ENCODE results near the gene DLK2. TPM values are rescaled to one million over a fixed set of nuclear protein-coding genes. Genes with fewer than 3 reads are reported as not detected.

Gene DLK2
- total and polyA plus RNA-seq, 2 of the 13 experiments (the other 11 are each of a cell fraction or from before 2014, with no cell fraction given) = 1.2 to 3.8 TPM

DNA sequence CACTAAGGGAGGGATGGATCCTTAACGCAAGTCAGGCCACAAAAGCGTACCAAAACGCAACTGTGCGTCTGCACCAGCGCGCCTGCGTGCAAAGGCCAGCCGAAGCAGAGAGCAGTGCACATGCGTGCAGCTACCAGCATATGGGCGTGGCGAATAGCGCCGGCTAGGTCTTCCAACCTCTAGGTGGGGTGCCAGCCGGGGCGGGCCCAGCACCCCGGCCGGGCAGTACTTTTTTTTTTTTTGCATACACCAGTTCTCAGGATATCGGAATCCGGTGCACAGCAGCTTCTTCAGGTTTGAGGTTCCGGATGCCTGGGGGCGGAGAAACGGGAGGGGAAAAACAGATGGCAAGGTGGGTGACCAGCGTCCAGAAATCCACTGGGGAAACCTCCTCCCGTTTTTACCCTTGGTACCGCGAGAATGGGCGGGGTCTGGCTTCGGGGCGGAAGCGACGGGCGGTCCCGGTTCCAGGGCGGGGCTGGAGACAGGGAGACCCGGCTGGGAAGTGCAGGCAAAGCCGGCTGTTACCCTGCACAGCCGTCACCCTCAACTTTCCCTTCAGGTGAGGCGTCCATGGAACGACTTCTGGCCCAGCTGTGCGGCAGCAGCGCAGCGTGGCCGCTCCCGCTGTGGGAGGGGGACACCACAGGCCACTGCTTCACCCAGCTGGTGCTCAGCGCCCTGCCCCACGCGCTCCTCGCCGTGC is 27.8 kb downstream of the DLK2 start, which contains the start of gene ABCC10 (continued):
- TF ChIP-seq, protein P1, sequence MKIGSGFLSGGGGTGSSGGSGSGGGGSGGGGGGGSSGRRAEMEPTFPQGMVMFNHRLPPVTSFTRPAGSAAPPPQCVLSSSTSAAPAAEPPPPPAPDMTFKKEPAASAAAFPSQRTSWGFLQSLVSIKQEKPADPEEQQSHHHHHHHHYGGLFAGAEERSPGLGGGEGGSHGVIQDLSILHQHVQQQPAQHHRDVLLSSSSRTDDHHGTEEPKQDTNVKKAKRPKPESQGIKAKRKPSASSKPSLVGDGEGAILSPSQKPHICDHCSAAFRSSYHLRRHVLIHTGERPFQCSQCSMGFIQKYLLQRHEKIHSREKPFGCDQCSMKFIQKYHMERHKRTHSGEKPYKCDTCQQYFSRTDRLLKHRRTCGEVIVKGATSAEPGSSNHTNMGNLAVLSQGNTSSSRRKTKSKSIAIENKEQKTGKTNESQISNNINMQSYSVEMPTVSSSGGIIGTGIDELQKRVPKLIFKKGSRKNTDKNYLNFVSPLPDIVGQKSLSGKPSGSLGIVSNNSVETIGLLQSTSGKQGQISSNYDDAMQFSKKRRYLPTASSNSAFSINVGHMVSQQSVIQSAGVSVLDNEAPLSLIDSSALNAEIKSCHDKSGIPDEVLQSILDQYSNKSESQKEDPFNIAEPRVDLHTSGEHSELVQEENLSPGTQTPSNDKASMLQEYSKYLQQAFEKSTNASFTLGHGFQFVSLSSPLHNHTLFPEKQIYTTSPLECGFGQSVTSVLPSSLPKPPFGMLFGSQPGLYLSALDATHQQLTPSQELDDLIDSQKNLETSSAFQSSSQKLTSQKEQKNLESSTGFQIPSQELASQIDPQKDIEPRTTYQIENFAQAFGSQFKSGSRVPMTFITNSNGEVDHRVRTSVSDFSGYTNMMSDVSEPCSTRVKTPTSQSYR (CRISPR knock-in tag; IDR thresholded peaks at IDR 0.05; ENCODE audit: borderline replicate concordance) = no peak; the same call in 1 of the 2 replicates
- TF ChIP-seq, protein P2, sequence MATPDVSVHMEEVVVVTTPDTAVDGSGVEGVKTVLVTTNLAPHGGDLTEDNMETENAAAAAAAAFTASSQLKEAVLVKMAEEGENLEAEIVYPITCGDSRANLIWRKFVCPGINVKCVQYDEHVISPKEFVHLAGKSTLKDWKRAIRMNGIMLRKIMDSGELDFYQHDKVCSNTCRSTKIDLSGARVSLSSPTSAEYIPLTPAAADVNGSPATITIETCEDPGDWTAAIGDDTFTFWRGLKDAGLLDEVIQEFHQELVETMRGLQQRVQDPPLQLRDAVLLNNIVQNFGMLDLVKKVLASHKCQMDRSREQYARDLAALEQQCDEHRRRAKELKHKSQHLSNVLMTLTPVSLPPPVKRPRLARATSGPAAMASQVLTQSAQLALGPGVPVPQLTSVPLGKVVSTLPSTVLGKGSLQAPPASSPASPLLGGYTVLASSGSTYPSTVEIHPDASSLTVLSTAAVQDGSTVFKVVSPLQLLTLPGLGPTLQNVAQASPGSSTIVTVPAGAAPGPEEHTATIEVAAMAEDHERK (CRISPR knock-in tag; IDR thresholded peaks at IDR 0.05; ENCODE audit: low read depth) = peak; percentile 72
- TF ChIP-seq ZNF678 (CRISPR knock-in tag; IDR thresholded peaks at IDR 0.05) (peak; percentile 69; the same call in 1 of the 2 replicates), SNAI1 (CRISPR knock-in tag; IDR thresholded peaks at IDR 0.05; ENCODE audit: borderline replicate concordance) (peak; percentile 96; the same call in 1 of the 2 replicates), LCORL (IDR thresholded peaks at IDR 0.05) (no peak), LCORL (CRISPR knock-in tag; IDR thresholded peaks at IDR 0.05) (peak; percentile 66), ZNF101 (CRISPR knock-in tag; IDR thresholded peaks at IDR 0.05; ENCODE audit: borderline replicate concordance, low read depth) (no peak; the same call in 1 of the 2 replicates), HMG20B (CRISPR knock-in tag; conservative IDR thresholded peaks at IDR 0.05) (no peak), ZNF564 (CRISPR knock-in tag; IDR thresholded peaks at IDR 0.05) (no peak), ZEB1 (IDR thresholded peaks at IDR 0.05; ENCODE audit: insufficient replicate concordance, low read depth) (no peak), HOXD1 (CRISPR knock-in tag; IDR thresholded peaks at IDR 0.05) (peak; percentile 96), EZH2 (conservative IDR thresholded peaks at IDR 0.05; ENCODE audit: low read depth, low read length) (no peak), BORCS8-MEF2B (CRISPR knock-in tag; IDR thresholded peaks at IDR 0.05) (no peak), HOXA3 (CRISPR knock-in tag; IDR thresholded peaks at IDR 0.05) (peak; percentile 97; the same call in 1 of the 2 replicates), TOE1 (CRISPR knock-in tag; IDR thresholded peaks at IDR 0.05) (no peak), ZNF343 (CRISPR knock-in tag; IDR thresholded peaks at IDR 0.05) (peak; percentile 50; the same call in 1 of the 2 replicates), MYPOP (CRISPR knock-in tag; IDR thresholded peaks at IDR 0.05) (peak; percentile 99), ZNF768 (CRISPR knock-in tag; IDR thresholded peaks at IDR 0.05) (peak; percentile 77), MTF2 (CRISPR knock-in tag; IDR thresholded peaks at IDR 0.05; ENCODE audit: borderline replicate concordance) (peak; percentile 48; the same call in 1 of the 2 replicates), RFX3 (CRISPR knock-in tag; IDR thresholded peaks at IDR 0.05) (no peak), POLR2AphosphoS2 (IDR thresholded peaks at IDR 0.05; ENCODE audit: low read depth, low read length) (no peak), SPEN (CRISPR knock-in tag; IDR thresholded peaks at IDR 0.05; ENCODE audit: low read depth) (peak; percentile 65), ZZZ3 (CRISPR knock-in tag; IDR thresholded peaks at IDR 0.05; ENCODE audit: borderline replicate concordance) (peak; percentile 41)
- TF ChIP-seq, protein P3, sequence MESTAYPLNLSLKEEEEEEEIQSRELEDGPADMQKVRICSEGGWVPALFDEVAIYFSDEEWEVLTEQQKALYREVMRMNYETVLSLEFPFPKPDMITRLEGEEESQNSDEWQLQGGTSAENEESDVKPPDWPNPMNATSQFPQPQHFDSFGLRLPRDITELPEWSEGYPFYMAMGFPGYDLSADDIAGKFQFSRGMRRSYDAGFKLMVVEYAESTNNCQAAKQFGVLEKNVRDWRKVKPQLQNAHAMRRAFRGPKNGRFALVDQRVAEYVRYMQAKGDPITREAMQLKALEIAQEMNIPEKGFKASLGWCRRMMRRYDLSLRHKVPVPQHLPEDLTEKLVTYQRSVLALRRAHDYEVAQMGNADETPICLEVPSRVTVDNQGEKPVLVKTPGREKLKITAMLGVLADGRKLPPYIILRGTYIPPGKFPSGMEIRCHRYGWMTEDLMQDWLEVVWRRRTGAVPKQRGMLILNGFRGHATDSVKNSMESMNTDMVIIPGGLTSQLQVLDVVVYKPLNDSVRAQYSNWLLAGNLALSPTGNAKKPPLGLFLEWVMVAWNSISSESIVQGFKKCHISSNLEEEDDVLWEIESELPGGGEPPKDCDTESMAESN (CRISPR knock-in tag; conservative IDR thresholded peaks at IDR 0.05) = peak; percentile 81; the same call in 1 of the 2 replicates
